ENCODE results near the gene RALY. TPM values are rescaled to one million over a fixed set of nuclear protein-coding genes. Genes with fewer than 3 reads are reported as not detected.

The RALY gene
- total RNA-seq, 1 experiment from 2014 or later, result 298 TPM

- Histone ChIP-seq H3K4me1 (peaks cover 6% of the 10 kb centered on the region), H3K36me3 (ENCODE audit: control insufficient read depth, insufficient read depth, low read length) (no peaks in the 10 kb centered on the region), H3K9me3 (no peaks in the 10 kb centered on the region), H3K4me3 (ENCODE audit: low read depth, low read length) (no peak overlapping the region), H3K27me3 (replicated peaks; ENCODE audit: control insufficient read depth, insufficient read depth, low read length) (no peaks in the 10 kb centered on the region)
- Mint-ChIP-seq H3K4me3 (ENCODE audit: unreplicated experiment) (no peak overlapping the region), H3K4me1 (ENCODE audit: low read depth, unreplicated experiment) (peaks cover 24% of the 10 kb centered on the region), H3K9me3 (ENCODE audit: unreplicated experiment) (no peaks in the 10 kb centered on the region), H3K27ac (ENCODE audit: unreplicated experiment) (no peak overlapping the region), H3K27me3 (ENCODE audit: insufficient read depth, unreplicated experiment) (peaks cover 5% of the 10 kb centered on the region), H3K36me3 (ENCODE audit: insufficient read depth, unreplicated experiment) (peaks cover 28% of the 10 kb centered on the region)
- no TSS peak for BruUV-seq (replicated peaks)
- no peak for DNase-seq
- no peak for TF ChIP-seq CTCF (IDR thresholded peaks at IDR 0.05; ENCODE audit: insufficient read depth in 1 of 2, low read depth in 1 of 2, low read length in 1 of 2, severe bottlenecking in 1 of 2, unreplicated experiment in 1 of 2)
- POLR2A ChIA-PET, result no interaction called here
- CTCF ChIA-PET, result interaction anchor here (0.7 kb wide), 1 partner anchor 672 kb away, joined by 3 read pairs; the partner anchor contains the start of gene SNTA1
- intact Hi-C loops (cut with micrococcal nuclease; ENCODE audit: unreplicated experiment), result no loop called here
These were observed 121.5 kb downstream of the RALY start for GRCh38 chr20:34115232-34115631.

GRCh38 chr20:34120213-34120612 is 126.5 kb downstream of the RALY start:
- Histone ChIP-seq H3K4me1 (peaks cover 7% of the 10 kb centered on the region), H3K36me3 (ENCODE audit: control insufficient read depth, insufficient read depth, low read length) (no peaks in the 10 kb centered on the region), H3K27me3 (replicated peaks; ENCODE audit: control insufficient read depth, insufficient read depth, low read length) (no peaks in the 10 kb centered on the region), H3K4me3 (ENCODE audit: low read depth, low read length) (no peak overlapping the region), H3K9me3 (no peaks in the 10 kb centered on the region)
- intact Hi-C loops (cut with micrococcal nuclease; ENCODE audit: unreplicated experiment), result no loop called here
- Mint-ChIP-seq H3K9me3 (ENCODE audit: unreplicated experiment) (no peaks in the 10 kb centered on the region), H3K27ac (ENCODE audit: unreplicated experiment) (no peak overlapping the region), H3K36me3 (ENCODE audit: insufficient read depth, unreplicated experiment) (no peaks in the 10 kb centered on the region), H3K4me3 (ENCODE audit: unreplicated experiment) (no peak overlapping the region), H3K4me1 (ENCODE audit: low read depth, unreplicated experiment) (peaks cover 18% of the 10 kb centered on the region), H3K27me3 (ENCODE audit: insufficient read depth, unreplicated experiment) (peaks cover 5% of the 10 kb centered on the region)
- no peak for TF ChIP-seq CTCF (IDR thresholded peaks at IDR 0.05; ENCODE audit: insufficient read depth in 1 of 2, low read depth in 1 of 2, low read length in 1 of 2, severe bottlenecking in 1 of 2, unreplicated experiment in 1 of 2)
- ChIA-PET CTCF (no interaction called here), POLR2A (interaction anchor here (1.0 kb wide), 1 partner anchor 396 kb away, joined by 3 read pairs; the partner anchor contains the start of gene DYNLRB1)
- DNase-seq, result no peak
- no TSS peak for BruUV-seq (replicated peaks)

GRCh38 chr20:34122274-34122980 is 128.7 kb downstream of the RALY start:
- peaks cover 16% of the 10 kb centered on the region for H3K4me1 ChIP-seq
- peak in 1 of 2 experiments; percentile 35 for DNase-seq
- peaks cover 5% of the 10 kb centered on the region for H3K27me3 Mint-ChIP-seq (ENCODE audit: insufficient read depth, unreplicated experiment)
- peaks cover 11% of the 10 kb centered on the region for H3K9me3 Mint-ChIP-seq (ENCODE audit: unreplicated experiment)
- ChIA-PET POLR2A (interaction anchor here (1.7 kb wide), 1 partner anchor 10 kb away, joined by 5 read pairs; the partner anchor contains the start of gene EIF2S2), CTCF (no interaction called here)
- intact Hi-C loops (cut with micrococcal nuclease; ENCODE audit: unreplicated experiment), result no loop called here
- no peaks in the 10 kb centered on the region for H3K36me3 ChIP-seq (ENCODE audit: control insufficient read depth, insufficient read depth, low read length)
- peaks cover 15% of the 10 kb centered on the region for H3K4me1 Mint-ChIP-seq (ENCODE audit: low read depth, unreplicated experiment)
- no peak overlapping the region for H3K4me3 Mint-ChIP-seq (ENCODE audit: unreplicated experiment)
- BruUV-seq (replicated peaks), result no TSS peak
- H3K27ac Mint-ChIP-seq (ENCODE audit: unreplicated experiment), result no peak overlapping the region
- no peak for TF ChIP-seq CTCF (IDR thresholded peaks at IDR 0.05; ENCODE audit: insufficient read depth in 1 of 2, low read depth in 1 of 2, low read length in 1 of 2, severe bottlenecking in 1 of 2, unreplicated experiment in 1 of 2)
- peaks cover 7% of the 10 kb centered on the region for H3K9me3 ChIP-seq
- no peaks in the 10 kb centered on the region for H3K27me3 ChIP-seq (replicated peaks; ENCODE audit: control insufficient read depth, insufficient read depth, low read length)
- H3K36me3 Mint-ChIP-seq (ENCODE audit: insufficient read depth, unreplicated experiment), result no peaks in the 10 kb centered on the region
- no peak overlapping the region for H3K4me3 ChIP-seq (ENCODE audit: low read depth, low read length)

Data from Caco-2 (cell line).